HG02642 (cell line): Measurements from ENCODE around the gene HYAL3.
"Not testable (repeated sequence)": the region's sequence is repeated elsewhere in the genome, so short reads cannot be mapped to it uniquely, and the experiment has no call there.

Experiments used
- ATAC-seq: cut with Tn5 transposase; IDR thresholded peaks from one replicate; pipeline ENCODE4 v1.9.1; 2021; ENCODE audit warnings: mild to moderate bottlenecking; ENCODE audit not compliant: unreplicated experiment, poor library complexity

The HYAL3 gene

DNA sequence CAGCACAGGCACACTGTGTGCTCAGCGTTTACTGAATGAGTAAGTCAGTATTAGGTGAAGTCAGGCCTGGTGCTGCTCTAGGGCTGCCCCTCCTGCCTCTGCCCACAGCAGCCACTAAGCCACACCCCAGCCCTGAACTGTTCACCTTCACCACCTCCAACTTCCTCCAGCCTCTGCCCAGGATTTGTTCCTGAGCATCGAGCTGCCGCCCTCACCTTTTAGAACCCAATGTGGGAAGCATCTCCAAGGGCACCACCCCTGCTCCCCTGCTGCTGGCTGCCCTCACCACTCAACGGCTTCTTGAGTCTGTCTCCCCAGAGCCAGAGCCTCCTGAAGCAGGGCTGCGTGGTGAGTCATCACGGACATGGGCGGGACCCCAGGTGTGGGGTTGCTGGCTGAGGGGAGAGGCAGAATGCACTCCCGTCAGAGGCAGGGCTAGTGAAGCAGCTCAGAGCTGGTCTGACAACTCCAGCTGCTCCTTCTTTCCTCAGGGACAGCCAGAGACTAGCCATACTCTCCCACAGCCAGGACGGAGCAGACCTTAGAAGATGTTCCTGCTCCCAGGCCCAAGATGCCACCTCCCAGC lies 17.5 kb upstream of the HYAL3 start:
- ATAC-seq: no peak

DNA sequence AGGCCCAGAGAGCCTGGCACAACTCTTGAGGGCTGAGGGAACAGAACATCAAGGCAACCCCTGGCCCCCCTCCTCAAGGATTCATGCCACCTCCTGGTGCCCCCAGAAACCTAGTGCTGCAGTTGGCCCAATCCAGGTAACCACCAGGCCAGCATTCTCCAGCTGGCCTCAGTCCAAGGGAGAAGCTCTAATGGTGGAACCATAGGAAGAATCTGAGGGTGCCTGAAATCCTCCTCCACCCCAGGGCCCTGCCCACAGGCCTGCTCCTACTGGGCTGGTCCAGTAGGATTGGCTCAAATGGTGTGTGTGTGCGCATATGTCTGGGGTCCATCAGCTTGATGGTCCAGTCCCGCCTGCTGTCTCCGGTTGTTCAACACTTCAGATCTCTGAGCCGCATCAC lies 15.6 kb upstream of the HYAL3 start:
- ATAC-seq: no peak

- no peak for ATAC-seq
Measured at GRCh38 chr3:50314342-50314741, 15.1 kb upstream of the HYAL3 start.

DNA sequence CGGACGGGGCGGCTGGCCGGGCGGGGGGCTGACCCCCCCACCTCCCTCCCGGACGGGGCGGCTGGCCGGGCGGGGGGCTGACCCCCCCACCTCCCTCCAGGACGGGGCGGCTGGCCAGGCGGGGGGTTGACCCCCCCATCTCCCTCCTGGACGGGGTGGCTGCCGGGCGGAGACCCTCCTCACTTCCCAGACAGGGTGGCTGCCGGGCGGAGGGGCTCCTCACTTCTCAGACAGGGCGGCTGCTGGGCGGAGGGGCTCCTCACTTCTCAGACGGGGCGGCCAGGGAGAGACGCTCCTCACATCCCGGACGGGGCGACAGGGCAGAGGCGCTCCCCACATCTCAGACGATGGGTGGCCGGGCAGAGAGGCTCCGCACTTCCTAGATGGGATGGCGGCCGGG lies 12.8 kb upstream of the HYAL3 start:
- ATAC-seq: not testable (repeated sequence)

- no peak for ATAC-seq
Measured at GRCh38 chr3:50304601-50305000, 5.4 kb upstream of the HYAL3 start.

GRCh38 chr3:50303013-50303815 lies 4.0 kb upstream of the HYAL3 start, which contains the start of gene HYAL1:
HYAL1 (minus strand) TSS chr3:50303574; CDS start chr3:50302956, 618 bp downstream.
- no peak for ATAC-seq

- no peak for ATAC-seq
Measured at GRCh38 chr3:50302095-50303012, 3.1 kb upstream of the HYAL3 start.

- no peak for ATAC-seq
Measured at GRCh38 chr3:50300681-50301254, 1.6 kb upstream of the HYAL3 start.

- no peak for ATAC-seq
Measured at GRCh38 chr3:50299929-50300680, 900 bp upstream of the HYAL3 start.

DNA sequence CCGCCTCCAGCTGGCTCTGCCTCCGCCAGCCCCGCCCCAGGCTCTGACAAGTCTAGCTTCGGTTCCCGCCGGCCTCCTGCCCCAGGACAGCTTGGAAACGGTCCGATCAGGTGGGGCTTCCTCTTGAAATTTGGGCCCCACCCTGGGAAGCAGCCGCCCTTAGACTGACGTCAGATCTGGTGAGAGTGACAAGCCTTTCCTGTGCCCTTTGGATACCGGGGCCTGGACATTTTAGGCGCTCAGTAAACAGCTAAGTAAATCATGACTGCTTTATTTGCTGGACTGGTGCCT lies 378 bp upstream of the HYAL3 start:
- ATAC-seq: no peak

DNA sequence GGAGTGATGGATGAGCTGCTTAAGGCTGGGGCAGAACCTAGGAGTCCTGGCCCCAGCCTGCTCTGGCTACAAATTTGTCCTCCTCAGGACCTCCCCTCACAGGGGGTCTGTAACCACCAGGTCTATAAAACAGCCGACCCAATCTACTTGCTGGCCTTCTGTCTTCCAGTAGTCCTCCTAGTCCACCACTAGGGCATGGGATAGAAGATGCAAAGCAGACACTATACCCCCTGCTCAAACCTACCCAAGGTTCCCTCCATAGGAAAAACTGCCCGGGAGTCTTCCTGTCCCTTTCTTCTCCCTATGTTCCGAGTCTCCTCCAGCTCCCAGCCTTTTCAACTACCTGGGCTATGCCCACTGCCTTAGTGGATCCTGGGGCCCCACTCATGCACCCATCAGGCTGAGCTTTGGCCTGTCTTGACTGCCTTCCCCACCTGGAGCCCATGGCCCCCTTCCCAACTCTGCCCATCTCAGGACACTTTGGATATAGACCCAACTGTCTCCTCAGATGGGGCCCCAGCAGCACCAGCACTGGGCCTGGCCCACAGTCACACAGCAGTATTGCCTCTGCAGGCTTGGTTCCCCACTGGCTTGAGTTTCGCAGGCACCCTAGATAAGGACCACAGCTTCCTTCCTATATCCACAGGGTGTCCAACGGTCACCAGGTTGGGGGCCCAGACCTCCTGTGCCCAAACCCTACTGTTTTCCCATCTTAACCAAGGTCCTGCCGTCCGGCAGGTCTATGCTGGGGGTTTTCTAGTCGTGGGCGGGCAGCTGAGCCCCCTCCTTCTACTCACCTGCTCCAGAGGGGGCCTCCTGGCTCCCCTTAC lies 1.1 kb downstream of the HYAL3 start:
- ATAC-seq: no peak

- no peak for ATAC-seq
Measured at GRCh38 chr3:50297384-50297775, 1.8 kb downstream of the HYAL3 start.

DNA sequence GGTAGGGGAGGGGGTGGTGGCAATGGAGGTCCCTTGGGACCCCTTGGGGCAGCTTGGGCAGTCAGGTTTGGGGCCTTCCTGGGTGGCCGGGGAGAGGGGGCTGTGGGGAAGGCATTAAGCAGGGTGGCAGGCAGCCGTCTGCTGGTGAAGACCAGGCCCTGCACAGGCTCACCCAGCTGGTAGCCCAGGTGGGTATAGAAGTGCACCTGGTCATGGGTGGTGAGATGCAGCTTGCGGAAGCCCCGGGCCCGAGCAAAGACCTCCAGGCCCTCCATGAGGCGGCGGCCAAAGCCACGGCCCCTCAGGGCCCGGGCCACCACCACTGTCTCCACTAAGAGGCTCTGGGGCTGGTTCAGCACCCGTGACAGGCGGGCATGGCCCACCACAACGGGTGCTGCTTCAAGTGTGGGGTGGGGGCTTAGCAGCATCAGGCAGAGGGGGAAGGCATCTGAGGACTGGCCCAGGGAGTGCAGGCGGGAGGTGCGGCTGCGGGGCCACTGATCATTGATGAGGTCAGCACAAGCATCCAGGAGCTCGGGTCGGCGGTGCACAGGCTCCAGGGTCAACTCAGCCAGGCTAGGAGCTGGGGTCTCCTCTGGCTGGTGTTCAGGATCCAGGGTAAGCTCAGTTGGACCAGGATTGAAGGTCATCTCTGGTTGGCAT lies 2.4 kb downstream of the HYAL3 start:
- ATAC-seq: no peak

- no peak for ATAC-seq
Measured at GRCh38 chr3:50295553-50296431, 3.4 kb downstream of the HYAL3 start.

GRCh38 chr3:50294492-50295403 lies 4.5 kb downstream of the HYAL3 start:
- no peak for ATAC-seq

DNA sequence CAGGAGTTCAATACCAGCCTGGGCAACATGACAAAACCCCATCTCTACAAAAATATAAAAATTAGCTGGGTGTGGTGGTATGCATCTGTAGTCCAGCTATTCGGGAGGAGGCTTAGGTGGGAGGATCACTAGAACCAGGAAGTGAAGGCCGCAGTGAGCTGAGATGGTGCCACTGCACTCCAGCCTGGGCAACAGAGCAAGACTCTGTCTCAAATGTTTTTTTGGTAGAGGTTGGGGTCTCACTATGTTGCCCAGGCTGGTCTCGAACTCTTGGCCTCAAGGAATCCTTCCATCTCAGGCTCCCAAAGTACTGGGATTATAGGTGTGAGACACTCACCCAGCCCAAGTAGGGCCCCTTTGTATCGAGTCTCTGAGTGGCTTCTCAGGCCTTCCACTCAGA lies 5.1 kb downstream of the HYAL3 start:
- no peak for ATAC-seq
